ENCODE results near the gene FCHO2. TPM values are rescaled to one million over a fixed set of nuclear protein-coding genes. Genes with fewer than 3 reads are reported as not detected.
"Not testable (repeated sequence)": the region's sequence is repeated elsewhere in the genome, so short reads cannot be mapped to it uniquely, and the experiment has no call there.

Gene FCHO2
- total RNA-seq, 1 donor from 2014 or later: 23.2 TPM

- peak; percentile 38 for DNase-seq (ENCODE audit: low read depth)
Observed at GRCh38 chr5:72956324-72957140, 691 bp downstream of the FCHO2 start.

GRCh38 chr5:72957337-72957736, 1.5 kb downstream of the FCHO2 start:
- DNase-seq (ENCODE audit: low read depth): no peak

- no peak for DNase-seq (ENCODE audit: low read depth)
Observed at GRCh38 chr5:72959257-72959656, 3.4 kb downstream of the FCHO2 start.

GRCh38 chr5:72974481-72974880, 18.6 kb downstream of the FCHO2 start:
- DNase-seq (ENCODE audit: low read depth): not testable (repeated sequence)

- DNase-seq (ENCODE audit: low read depth): not testable (repeated sequence)
Observed at GRCh38 chr5:72976810-72977209, 21.0 kb downstream of the FCHO2 start.

- no peak for DNase-seq (ENCODE audit: low read depth)
Observed at GRCh38 chr5:72985719-72986118, 29.9 kb downstream of the FCHO2 start.

GRCh38 chr5:72988769-72989168, 32.9 kb downstream of the FCHO2 start:
- DNase-seq (ENCODE audit: low read depth): no peak

- DNase-seq (ENCODE audit: low read depth): peak; percentile 9
Observed at GRCh38 chr5:72991394-72991793, 35.6 kb downstream of the FCHO2 start.

GRCh38 chr5:72994578-72994977, 38.7 kb downstream of the FCHO2 start:
- DNase-seq (ENCODE audit: low read depth): no peak

- DNase-seq (ENCODE audit: low read depth): no peak
Observed at GRCh38 chr5:72996632-72997031, 40.8 kb downstream of the FCHO2 start.

- no peak for DNase-seq (ENCODE audit: low read depth)
Observed at GRCh38 chr5:72999916-73000315, 44.1 kb downstream of the FCHO2 start.

GRCh38 chr5:73005886-73006285, 50.0 kb downstream of the FCHO2 start:
- no peak for DNase-seq (ENCODE audit: low read depth)

- no peak for DNase-seq (ENCODE audit: low read depth)
Observed at GRCh38 chr5:73007051-73007450, 51.2 kb downstream of the FCHO2 start.

- DNase-seq (ENCODE audit: low read depth): no peak
Observed at GRCh38 chr5:73008831-73009230, 53.0 kb downstream of the FCHO2 start.

- DNase-seq (ENCODE audit: low read depth): not testable (repeated sequence)
Observed at GRCh38 chr5:73011612-73012011, 55.8 kb downstream of the FCHO2 start.

GRCh38 chr5:73018892-73019291, 63.1 kb downstream of the FCHO2 start:
- DNase-seq (ENCODE audit: low read depth): no peak

- no peak for DNase-seq (ENCODE audit: low read depth)
Observed at GRCh38 chr5:73019766-73020165, 63.9 kb downstream of the FCHO2 start.

- no peak for DNase-seq (ENCODE audit: low read depth)
Observed at GRCh38 chr5:73022471-73023169, 66.8 kb downstream of the FCHO2 start.

GRCh38 chr5:73024946-73025544, 69.2 kb downstream of the FCHO2 start:
- DNase-seq (ENCODE audit: low read depth): peak; percentile 50

- no peak for DNase-seq (ENCODE audit: low read depth)
Observed at GRCh38 chr5:73027361-73027760, 71.5 kb downstream of the FCHO2 start.

GRCh38 chr5:73027816-73028215, 72.0 kb downstream of the FCHO2 start:
- no peak for DNase-seq (ENCODE audit: low read depth)

- DNase-seq (ENCODE audit: low read depth): no peak
Observed at GRCh38 chr5:73028991-73029595, 73.3 kb downstream of the FCHO2 start.
